GM12865 (cell line): ENCODE measurements around the gene GLI2.

Experiments
- DNase-seq: peaks from one replicate; pipeline ENCODE4 v3.0.0; 2010; ENCODE audit warnings: low read depth
- H3K4me3 ChIP-seq: 2 replicates; pipeline ENCODE4 v1.5.1; 2011; ENCODE audit warnings: mild to moderate bottlenecking, low read depth, low read length, control low read depth
- TF ChIP-seq, protein P1 (sequence below): IDR thresholded peaks from 2 replicates; pipeline ENCODE4 v1.5.1; 2011; ENCODE audit warnings: low read length, control low read depth, low read depth, inconsistent platforms; ENCODE audit not compliant: insufficient read depth; ENCODE audit errors: missing control alignments

The GLI2 gene

DNA sequence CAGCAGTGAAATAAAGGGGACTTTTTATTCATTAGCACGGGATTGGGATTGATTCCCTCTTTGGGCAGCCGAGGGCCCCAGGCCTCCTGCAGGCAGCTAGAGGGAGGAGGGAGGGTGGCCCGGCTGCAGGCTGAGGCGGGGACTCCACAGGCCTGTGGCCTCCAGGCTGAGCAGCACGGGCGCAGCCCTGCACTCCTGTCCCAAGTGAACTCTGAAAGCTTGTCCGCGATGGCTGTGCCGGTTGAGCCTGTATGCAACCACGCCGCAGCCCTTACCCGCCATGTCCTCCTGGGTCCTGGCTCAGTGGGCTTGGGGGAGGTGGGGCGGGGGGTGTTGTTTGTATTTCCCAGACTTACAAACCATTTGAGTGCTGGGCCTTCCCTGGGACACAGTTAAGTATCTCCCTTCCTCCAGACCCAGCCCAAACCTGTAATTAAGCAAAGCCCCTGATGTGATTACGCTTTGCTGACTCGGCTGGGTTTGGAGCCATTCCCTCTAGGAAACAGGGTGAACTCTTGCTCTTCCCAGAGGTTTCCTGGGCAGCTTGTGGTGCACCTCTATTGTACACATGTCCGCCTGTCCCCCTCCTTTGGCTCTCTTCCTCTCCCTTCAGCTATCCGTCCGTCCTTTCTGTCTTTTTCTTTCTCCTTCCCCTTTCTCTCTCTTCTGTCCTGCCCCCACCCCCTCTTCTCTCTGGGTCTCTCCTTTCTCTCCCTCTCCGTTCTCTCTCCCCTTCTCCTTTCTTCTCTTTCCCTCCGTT lies 5.3 kb downstream of the GLI2 start:
- no peak overlapping the region for H3K4me3 ChIP-seq
- no peak for DNase-seq
- TF ChIP-seq, protein P1, sequence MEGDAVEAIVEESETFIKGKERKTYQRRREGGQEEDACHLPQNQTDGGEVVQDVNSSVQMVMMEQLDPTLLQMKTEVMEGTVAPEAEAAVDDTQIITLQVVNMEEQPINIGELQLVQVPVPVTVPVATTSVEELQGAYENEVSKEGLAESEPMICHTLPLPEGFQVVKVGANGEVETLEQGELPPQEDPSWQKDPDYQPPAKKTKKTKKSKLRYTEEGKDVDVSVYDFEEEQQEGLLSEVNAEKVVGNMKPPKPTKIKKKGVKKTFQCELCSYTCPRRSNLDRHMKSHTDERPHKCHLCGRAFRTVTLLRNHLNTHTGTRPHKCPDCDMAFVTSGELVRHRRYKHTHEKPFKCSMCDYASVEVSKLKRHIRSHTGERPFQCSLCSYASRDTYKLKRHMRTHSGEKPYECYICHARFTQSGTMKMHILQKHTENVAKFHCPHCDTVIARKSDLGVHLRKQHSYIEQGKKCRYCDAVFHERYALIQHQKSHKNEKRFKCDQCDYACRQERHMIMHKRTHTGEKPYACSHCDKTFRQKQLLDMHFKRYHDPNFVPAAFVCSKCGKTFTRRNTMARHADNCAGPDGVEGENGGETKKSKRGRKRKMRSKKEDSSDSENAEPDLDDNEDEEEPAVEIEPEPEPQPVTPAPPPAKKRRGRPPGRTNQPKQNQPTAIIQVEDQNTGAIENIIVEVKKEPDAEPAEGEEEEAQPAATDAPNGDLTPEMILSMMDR: no peak

DNA sequence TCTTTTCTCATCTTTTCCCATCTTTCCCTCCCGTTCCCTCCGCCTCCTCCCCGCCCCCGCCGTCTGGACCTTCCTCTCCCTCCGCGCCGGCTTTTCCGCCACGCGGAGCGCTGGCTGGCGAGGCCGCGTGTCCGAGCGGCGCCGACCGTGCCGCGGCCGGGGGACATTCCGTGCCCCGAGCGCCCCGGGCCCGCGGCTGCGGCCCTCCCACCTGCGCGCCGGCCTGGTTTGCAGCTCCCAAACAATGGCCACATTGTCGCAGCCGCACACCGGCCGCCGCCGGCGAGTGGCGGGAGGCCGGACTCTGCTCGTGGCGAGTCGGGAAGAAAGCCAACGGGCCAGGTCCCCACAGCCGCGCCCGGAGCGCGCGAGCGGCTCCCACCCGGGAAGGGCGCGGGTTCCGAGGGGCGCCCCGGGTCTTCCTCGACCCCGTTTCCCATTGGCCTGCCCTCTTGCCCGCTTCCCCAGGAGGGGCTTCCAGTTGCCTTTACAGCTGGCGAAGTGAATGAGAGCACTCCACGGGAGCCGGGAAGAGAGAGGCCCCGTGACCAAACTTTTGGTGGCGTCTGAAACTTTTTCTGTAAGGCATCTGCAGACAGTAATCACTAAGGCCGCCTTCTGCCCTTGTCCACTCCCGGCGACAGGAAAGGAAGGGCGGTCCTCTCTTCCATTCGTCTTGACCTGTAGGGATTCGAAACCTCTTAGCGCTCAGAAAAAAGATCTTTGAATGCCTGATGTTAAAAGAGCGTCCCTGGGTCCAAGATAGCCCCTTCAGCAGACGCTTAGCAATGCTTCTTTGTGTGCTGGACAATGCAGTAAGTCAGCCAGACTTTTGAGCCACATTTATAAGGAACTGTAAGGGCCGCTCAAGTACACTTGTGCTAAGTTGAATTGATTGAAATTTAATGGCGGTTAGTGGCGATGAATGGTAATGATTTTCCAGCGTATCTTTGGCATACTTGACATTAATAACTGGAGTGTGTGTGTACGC lies 6.2 kb downstream of the GLI2 start:
- TF ChIP-seq, protein P1: no peak
- no peak overlapping the region for H3K4me3 ChIP-seq
- DNase-seq: no peak

DNA sequence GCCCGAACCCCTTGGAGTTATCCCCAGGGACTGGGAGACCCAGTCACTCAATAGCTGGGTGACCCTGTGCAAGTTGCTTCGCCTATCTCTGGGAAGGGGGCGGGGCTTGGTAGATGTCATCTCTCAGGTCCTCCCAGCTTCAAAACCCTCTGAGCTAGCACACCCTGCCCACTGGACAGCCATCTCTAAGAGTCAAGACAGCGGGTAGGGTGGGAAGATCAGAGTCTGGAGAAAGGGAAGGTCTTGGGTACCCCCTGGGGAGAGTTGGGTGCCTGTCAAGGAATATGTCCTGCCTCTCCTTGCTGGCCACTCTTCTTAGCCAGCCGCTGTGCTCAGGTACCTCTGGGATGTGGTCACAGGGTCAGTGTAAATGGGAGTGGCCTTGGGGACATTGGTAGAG lies 8.0 kb downstream of the GLI2 start:
- TF ChIP-seq, protein P1: no peak
- no peak for DNase-seq
- no peak overlapping the region for H3K4me3 ChIP-seq

DNA sequence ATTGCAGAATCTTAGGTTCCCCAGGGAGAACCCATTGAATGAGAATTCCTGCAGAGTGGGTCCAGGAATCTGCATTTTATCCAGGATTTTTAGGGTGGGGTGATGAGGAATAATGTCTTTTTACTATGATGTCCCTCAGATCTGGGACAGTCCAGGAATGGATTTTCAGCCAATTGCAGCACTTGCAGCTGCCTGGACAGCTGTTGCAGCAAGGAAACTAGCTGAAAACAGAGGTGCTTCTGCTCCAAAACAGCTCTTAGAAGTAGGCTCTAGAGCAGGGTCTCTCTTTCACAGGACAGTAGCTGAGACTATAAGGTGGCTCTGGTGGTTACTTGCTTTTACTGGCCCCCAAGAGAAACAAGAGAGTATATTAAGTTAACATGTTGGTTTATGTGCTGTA lies 9.1 kb downstream of the GLI2 start:
- DNase-seq: no peak
- TF ChIP-seq, protein P1: no peak
- H3K4me3 ChIP-seq: no peak overlapping the region

DNA sequence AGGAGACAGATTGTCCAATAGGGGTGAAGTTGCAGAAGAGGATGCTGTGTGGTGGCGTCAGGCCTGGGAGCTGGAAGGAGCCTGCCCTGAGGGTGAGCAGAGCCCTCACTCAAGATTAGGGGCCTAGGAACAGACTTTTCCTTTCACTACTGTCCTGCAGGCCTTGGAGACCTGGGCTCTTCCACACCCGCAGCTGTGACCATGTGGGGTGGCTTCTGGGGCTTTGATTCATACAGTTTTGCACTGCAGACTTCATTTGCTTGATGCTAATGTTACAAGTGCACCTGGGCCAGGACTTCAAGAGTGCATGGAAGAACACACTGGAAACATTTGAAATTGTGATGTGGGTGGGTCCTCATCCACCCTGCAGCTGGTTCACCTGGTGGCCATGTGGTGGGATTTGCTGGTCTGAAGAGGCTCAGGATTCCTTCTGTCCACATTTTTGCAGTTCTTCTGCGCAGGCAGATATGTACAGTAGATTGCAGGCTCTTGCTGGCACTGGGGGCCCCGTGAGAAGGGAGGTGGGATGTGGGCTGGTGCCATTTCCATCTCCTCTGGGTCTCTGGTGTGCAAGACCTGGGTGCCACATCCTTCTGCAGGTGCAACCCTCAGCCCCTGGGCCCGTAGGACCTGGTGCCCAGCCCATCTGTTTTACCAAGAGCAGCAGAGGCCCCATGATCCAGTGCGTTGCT lies 9.9 kb downstream of the GLI2 start:
- TF ChIP-seq, protein P1: no peak
- H3K4me3 ChIP-seq: no peak overlapping the region
- DNase-seq: no peak

DNA sequence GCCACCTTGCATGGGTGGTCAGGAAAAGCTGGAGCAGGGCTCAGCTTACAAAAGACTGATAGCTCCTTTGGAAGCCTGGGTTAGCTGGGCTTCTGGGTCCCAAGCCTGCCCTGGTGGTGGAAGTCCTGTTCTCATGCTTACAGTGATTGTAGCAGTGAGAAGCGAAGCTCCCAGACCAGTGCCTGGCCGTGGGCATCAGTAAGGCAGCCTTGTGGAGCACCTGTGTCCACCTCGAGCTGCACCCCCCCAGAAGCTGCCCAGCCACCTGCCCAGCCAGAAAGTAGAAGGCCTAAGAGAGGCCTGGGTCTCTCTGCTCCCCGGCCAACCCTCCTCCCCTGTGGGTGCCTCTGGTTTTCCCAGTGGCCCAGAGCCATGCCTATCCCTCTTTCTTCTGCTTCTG lies 10.5 kb downstream of the GLI2 start:
- no peak for DNase-seq
- no peak overlapping the region for H3K4me3 ChIP-seq
- TF ChIP-seq, protein P1: no peak
